ENCODE results near the gene MRPS12. TPM values are rescaled to one million over a fixed set of nuclear protein-coding genes. Genes with fewer than 3 reads are reported as not detected.

Gene MRPS12
- total and polyA plus RNA-seq, 4 donors, result 14.3 to 33.3 (median 20.4) TPM

DNA sequence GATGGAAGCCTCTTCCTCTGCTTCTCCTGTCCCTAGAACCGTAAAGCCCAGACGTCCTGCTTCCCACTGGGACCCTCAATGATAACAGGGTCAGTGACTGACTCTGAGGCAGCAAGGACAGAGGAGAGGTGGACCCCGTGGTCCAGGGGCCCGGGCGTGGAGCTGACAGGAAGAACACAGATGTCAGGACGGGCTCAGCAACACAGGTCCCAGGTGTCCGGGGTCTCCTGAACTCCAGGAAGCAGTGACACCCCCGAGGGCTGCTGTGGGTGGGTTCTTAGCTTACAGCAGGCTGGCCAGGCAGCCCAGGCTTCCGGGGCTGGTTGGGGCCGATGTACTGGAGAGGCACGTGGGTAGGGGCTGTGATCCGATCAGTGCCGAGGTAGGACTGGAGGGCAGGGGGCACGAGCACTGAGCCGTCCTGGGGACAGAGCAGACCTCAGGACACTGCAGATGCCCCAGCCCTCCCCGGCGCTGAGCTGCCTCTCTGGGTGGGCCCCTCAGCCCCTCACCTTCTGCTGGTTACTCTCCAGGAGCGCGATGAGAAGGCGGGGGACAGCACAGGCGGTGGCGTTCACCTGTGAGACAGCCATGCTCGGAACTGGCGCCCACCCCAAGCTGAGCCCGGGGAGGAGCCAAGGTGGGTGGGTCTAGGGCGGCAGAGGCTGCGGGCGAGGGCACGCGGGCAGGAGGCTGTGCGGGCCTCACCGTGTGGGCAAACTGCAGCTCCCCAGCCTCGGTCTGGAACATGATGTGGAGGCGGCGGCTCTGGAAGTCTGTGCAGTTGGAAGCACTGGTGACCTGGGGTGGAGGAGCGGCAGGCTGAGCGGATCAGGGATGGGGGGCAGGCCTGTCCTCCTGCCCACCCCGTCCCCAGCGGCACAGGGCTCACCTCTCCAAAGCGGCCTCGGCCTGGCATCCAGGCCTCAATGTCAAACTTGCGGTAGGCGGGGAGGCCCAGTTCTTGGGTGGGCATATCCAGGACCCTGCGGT is 15.1 kb upstream of the MRPS12 start:
- intact Hi-C loops (cut with DNase I), result no loop called here
- ATAC-seq (ENCODE audit: low FRiP score), result no peak

GRCh38 chr19:38917516-38917915 is 13.2 kb upstream of the MRPS12 start:
- Histone ChIP-seq H3K27me3 (ENCODE audit: control insufficient read depth in 1 of 2, insufficient read depth in 2 of 2, low read length in 1 of 2) (no peaks in the 10 kb centered on the region), H3K9me3 (ENCODE audit: control insufficient read depth, low read length) (no peaks in the 10 kb centered on the region), H3K4me1 (ENCODE audit: control insufficient read depth in 1 of 2, insufficient read depth in 2 of 2, low read length in 2 of 2) (no peaks in the 10 kb centered on the region), H3K36me3 (ENCODE audit: control insufficient read depth in 1 of 2, insufficient read depth in 2 of 2, low read length in 1 of 2) (no peaks in the 10 kb centered on the region), H3K27ac (ENCODE audit: low read depth in 1 of 2, low read length in 2 of 2) (no peak overlapping the region), H3K4me3 (ENCODE audit: low read length in 2 of 2) (no peak overlapping the region)
- no peak for ATAC-seq (ENCODE audit: low FRiP score)
- intact Hi-C loops (cut with DNase I), result no loop called here
- 82 to 85% methylated on average over 9 of the region's 9 CpGs for WGBS, 2 donors
- peak in 1 of 2 donors; percentile 69 for DNase-seq

More for the DNA sequence above, 15.1 kb upstream of the MRPS12 start:
- no peaks in the 10 kb centered on the region for H3K4me1 ChIP-seq (ENCODE audit: control insufficient read depth in 1 of 2, insufficient read depth in 2 of 2, low read length in 2 of 2)
- H3K4me3 ChIP-seq (ENCODE audit: low read length in 2 of 2), result no peak overlapping the region
- no peaks in the 10 kb centered on the region for H3K36me3 ChIP-seq (ENCODE audit: control insufficient read depth in 1 of 2, insufficient read depth in 2 of 2, low read length in 1 of 2)
- WGBS, 2 donors, result 91% methylated on average over 42 to 44 of the region's 44 CpGs
- H3K27me3 ChIP-seq (ENCODE audit: control insufficient read depth in 1 of 2, insufficient read depth in 2 of 2, low read length in 1 of 2), result no peaks in the 10 kb centered on the region
- peak in 1 of 2 donors; percentile 73 for DNase-seq
- H3K9me3 ChIP-seq (ENCODE audit: control insufficient read depth, low read length), result no peaks in the 10 kb centered on the region
- H3K27ac ChIP-seq (ENCODE audit: low read depth in 1 of 2, low read length in 2 of 2), result no peak overlapping the region

GRCh38 chr19:38917921-38918491 is 12.7 kb upstream of the MRPS12 start:
- Histone ChIP-seq H3K27ac (ENCODE audit: low read depth in 1 of 2, low read length in 2 of 2) (no peak overlapping the region), H3K27me3 (ENCODE audit: control insufficient read depth in 1 of 2, insufficient read depth in 2 of 2, low read length in 1 of 2) (no peaks in the 10 kb centered on the region), H3K36me3 (ENCODE audit: control insufficient read depth in 1 of 2, insufficient read depth in 2 of 2, low read length in 1 of 2) (no peaks in the 10 kb centered on the region), H3K4me1 (ENCODE audit: control insufficient read depth in 1 of 2, insufficient read depth in 2 of 2, low read length in 2 of 2) (no peaks in the 10 kb centered on the region), H3K9me3 (ENCODE audit: control insufficient read depth, low read length) (no peaks in the 10 kb centered on the region), H3K4me3 (ENCODE audit: low read length in 2 of 2) (no peak overlapping the region)
- ATAC-seq (ENCODE audit: low FRiP score) (no peak), DNase-seq (peak in 1 of 2 donors; percentile 64)
- intact Hi-C loops (cut with DNase I), result no loop called here
- 72 to 83% methylated on average over 13 of the region's 13 CpGs for WGBS, 2 donors

DNA sequence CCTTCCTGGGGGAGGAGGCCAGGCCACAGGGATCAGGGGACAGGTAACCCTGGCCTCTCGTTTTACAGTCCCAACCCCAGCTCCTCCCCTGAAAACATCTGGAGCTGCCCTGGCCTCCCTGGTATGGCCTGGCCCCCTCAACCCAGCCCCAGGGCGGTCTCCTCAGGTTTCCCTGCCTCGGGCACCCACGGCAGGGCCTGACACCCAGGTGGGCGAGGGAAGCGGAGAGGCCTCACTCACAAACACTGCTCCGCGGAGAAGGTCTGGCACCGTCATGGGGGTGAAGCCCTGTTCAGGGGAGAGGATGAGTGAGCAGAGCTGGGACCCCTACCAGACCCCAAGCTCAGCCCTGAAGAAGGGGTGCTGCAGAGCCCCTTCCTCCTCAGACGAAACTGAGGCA is 12.2 kb upstream of the MRPS12 start:
- ATAC-seq (ENCODE audit: low FRiP score), result no peak
- Histone ChIP-seq H3K36me3 (ENCODE audit: control insufficient read depth in 1 of 2, insufficient read depth in 2 of 2, low read length in 1 of 2) (no peaks in the 10 kb centered on the region), H3K4me3 (ENCODE audit: low read length in 2 of 2) (no peak overlapping the region), H3K9me3 (ENCODE audit: control insufficient read depth, low read length) (no peaks in the 10 kb centered on the region), H3K27ac (ENCODE audit: low read depth in 1 of 2, low read length in 2 of 2) (no peak overlapping the region), H3K4me1 (ENCODE audit: control insufficient read depth in 1 of 2, insufficient read depth in 2 of 2, low read length in 2 of 2) (no peaks in the 10 kb centered on the region), H3K27me3 (ENCODE audit: control insufficient read depth in 1 of 2, insufficient read depth in 2 of 2, low read length in 1 of 2) (no peaks in the 10 kb centered on the region)
- peak in 1 of 2 donors; percentile 50 for DNase-seq
- intact Hi-C loops (cut with DNase I), result no loop called here
- 87 to 89% methylated on average over 10 of the region's 10 CpGs for WGBS, 2 donors

- H3K9me3 ChIP-seq (ENCODE audit: control insufficient read depth, low read length), result no peaks in the 10 kb centered on the region
- no peak overlapping the region for H3K4me3 ChIP-seq (ENCODE audit: low read length in 2 of 2)
- 76 to 78% methylated on average over 21 of the region's 21 CpGs for WGBS, 2 donors
- intact Hi-C loops (cut with DNase I), result loop anchor here in 1 of 2 donors (10.0 kb wide), 1 partner anchor 285 kb away; no protein-coding TSS in a partner anchor
- H3K27me3 ChIP-seq (ENCODE audit: control insufficient read depth in 1 of 2, insufficient read depth in 2 of 2, low read length in 1 of 2), result no peaks in the 10 kb centered on the region
- no peak for ATAC-seq (ENCODE audit: low FRiP score)
- DNase-seq, result peak in 1 of 2 donors; percentile 71
- peaks cover 0 to 2% of the 10 kb centered on the region in 2 donors for H3K36me3 ChIP-seq (ENCODE audit: control insufficient read depth in 1 of 2, insufficient read depth in 2 of 2, low read length in 1 of 2)
- H3K4me1 ChIP-seq (ENCODE audit: control insufficient read depth in 1 of 2, insufficient read depth in 2 of 2, low read length in 2 of 2), result no peaks in the 10 kb centered on the region
- H3K27ac ChIP-seq (ENCODE audit: low read depth in 1 of 2, low read length in 2 of 2), result no peak overlapping the region
These were observed 10.7 kb upstream of the MRPS12 start for GRCh38 chr19:38919837-38920601.

- no peak overlapping the region for H3K27ac ChIP-seq (ENCODE audit: low read depth in 1 of 2, low read length in 2 of 2)
These were observed 9.9 kb upstream of the MRPS12 start for GRCh38 chr19:38920602-38921419.

DNA sequence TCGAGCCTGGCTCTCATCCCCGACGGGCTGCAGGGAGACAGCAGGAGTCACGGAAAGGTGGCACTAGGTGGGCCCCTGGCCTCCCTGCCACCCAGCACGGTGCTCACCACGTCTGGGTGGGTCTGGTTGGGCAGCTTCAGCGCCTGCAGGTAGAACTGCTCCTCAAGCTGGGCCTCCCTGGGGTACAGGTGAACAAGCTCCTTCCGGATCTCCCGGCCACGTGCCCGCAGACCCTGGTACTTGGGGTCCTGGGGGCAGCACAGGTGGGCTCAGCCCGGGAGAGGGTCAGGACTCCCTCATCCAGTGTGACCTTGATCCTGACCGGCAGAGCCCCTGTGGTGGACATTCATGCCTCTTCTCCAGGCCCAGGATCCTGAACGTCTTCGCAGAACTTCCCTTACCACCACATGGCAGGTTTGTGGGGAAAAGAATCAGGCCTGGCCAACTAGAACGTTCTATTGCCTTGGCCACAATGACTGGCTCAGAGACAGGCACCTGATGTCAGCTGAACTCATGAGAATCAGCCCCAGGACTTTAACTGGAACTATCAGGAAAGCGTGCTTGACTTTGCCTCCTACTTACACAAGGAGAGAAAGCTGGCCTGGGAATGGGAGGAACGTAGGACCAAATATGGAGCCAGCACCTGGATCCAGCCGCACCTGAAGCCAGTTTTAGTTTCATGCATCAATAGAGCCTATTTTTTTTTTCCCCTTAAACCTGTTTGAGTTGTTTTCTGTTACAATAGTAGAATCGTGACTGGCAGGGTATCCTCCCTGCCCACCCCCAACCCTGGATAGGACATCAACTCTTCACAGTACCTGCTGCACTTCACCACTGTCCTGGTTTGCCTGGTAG is 9.1 kb upstream of the MRPS12 start:
- Histone ChIP-seq H3K36me3 (ENCODE audit: control insufficient read depth in 1 of 2, insufficient read depth in 2 of 2, low read length in 1 of 2) (peaks cover 0 to 2% of the 10 kb centered on the region in 2 donors), H3K27me3 (ENCODE audit: control insufficient read depth in 1 of 2, insufficient read depth in 2 of 2, low read length in 1 of 2) (no peaks in the 10 kb centered on the region), H3K4me3 (ENCODE audit: low read length in 2 of 2) (no peak overlapping the region), H3K27ac (ENCODE audit: low read depth in 1 of 2, low read length in 2 of 2) (no peak overlapping the region), H3K9me3 (ENCODE audit: control insufficient read depth, low read length) (no peaks in the 10 kb centered on the region), H3K4me1 (ENCODE audit: control insufficient read depth in 1 of 2, insufficient read depth in 2 of 2, low read length in 2 of 2) (no peaks in the 10 kb centered on the region)
- WGBS, 2 donors, result 93 to 94% methylated on average over 20 of the region's 20 CpGs
- peak in 1 of 2 donors; percentile 62 for DNase-seq
- ATAC-seq (ENCODE audit: low FRiP score), result no peak
- intact Hi-C loops (cut with DNase I), result loop anchor here in 1 of 2 donors (10.0 kb wide), 1 partner anchor 287 kb away; no protein-coding TSS in a partner anchor

More at GRCh38 chr19:38920602-38921419, 9.9 kb upstream of the MRPS12 start:
- no peaks in the 10 kb centered on the region for H3K9me3 ChIP-seq (ENCODE audit: control insufficient read depth, low read length)
- intact Hi-C loops (cut with DNase I), result loop anchor here in 1 of 2 donors (10.0 kb wide), 1 partner anchor 286 kb away; no protein-coding TSS in a partner anchor
- H3K36me3 ChIP-seq (ENCODE audit: control insufficient read depth in 1 of 2, insufficient read depth in 2 of 2, low read length in 1 of 2), result peaks cover 0 to 2% of the 10 kb centered on the region in 2 donors
- no peak overlapping the region for H3K4me3 ChIP-seq (ENCODE audit: low read length in 2 of 2)
- H3K27me3 ChIP-seq (ENCODE audit: control insufficient read depth in 1 of 2, insufficient read depth in 2 of 2, low read length in 1 of 2), result no peaks in the 10 kb centered on the region
- H3K4me1 ChIP-seq (ENCODE audit: control insufficient read depth in 1 of 2, insufficient read depth in 2 of 2, low read length in 2 of 2), result no peaks in the 10 kb centered on the region
- ATAC-seq (ENCODE audit: low FRiP score) (no peak), DNase-seq (no peak)
- 79 to 81% methylated on average over 14 of the region's 14 CpGs for WGBS, 2 donors

Data from aorta (tissue), 5 donors.